GM19372 (cell line): Measurements from ENCODE around the gene SLAMF8.

ENCODE experiments used
- ATAC-seq: cut with Tn5 transposase; IDR thresholded peaks from one replicate; pipeline ENCODE4 v1.9.1; 2021; ENCODE audit warnings: mild to moderate bottlenecking, low read depth, moderate library complexity; ENCODE audit not compliant: unreplicated experiment

Gene SLAMF8

DNA sequence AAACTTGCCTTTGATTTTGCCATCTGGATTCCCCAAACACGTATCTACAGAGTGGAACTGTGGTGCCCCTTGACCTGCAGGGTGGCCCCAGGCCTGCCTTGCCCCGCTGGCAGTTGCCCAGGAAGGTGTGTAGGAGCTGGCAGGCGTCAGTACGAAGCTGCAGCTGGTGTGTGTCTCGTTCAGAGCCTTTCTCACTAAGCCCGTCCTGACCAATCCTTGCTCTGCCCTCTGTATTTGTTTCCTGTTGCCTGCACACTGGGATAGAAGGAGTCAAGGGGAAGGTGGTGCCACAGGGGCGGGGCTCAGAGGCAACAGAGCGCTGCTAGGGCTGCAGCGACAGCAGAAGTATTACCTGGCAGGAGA lies 41.0 kb downstream of the SLAMF8 start:
- no peak for ATAC-seq

GRCh38 chr1:159868766-159869165 lies 42.1 kb downstream of the SLAMF8 start:
- no peak for ATAC-seq

DNA sequence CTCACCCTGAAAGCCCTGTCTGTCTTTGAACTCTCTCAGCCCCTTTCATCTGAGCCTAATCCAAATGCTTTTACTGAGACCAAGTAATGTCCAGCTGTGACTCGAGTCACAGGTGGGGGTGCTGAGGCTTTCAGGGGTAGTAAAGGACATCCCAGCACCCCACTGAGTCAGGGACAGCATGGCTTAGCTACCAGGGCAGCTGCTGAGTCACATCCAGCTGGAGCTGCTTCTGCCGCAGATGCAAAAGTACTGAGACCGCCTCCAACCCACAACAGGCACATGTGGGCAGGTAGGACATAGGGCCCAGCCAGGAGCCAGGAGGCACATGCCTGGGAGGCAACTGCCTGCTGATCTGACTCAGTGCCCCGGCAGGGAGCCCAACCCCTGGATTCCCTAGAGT lies 42.5 kb downstream of the SLAMF8 start:
- ATAC-seq: no peak

DNA sequence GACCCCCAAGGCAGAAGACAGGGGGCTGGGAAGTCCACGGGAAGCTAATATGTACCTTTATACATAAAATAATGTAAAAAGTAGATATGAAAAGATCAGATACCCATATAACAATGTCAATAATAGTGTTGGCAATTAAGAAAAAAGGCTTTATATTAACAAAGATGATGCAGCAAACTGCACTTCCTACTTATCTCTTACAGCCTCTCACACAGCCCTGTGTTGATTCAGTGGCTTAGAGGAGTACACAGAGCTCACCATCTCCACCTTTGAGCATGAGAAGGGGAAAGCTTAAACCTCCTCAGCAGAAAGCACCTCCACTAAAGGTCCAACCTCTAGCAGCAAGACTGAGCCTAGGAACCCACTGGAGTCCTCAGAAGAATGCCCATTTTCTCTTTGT lies 42.9 kb downstream of the SLAMF8 start:
- ATAC-seq: no peak

GRCh38 chr1:159870704-159871103 lies 44.0 kb downstream of the SLAMF8 start:
- no peak for ATAC-seq

- ATAC-seq: no peak
Measured at GRCh38 chr1:159872891-159873290, 46.2 kb downstream of the SLAMF8 start.

DNA sequence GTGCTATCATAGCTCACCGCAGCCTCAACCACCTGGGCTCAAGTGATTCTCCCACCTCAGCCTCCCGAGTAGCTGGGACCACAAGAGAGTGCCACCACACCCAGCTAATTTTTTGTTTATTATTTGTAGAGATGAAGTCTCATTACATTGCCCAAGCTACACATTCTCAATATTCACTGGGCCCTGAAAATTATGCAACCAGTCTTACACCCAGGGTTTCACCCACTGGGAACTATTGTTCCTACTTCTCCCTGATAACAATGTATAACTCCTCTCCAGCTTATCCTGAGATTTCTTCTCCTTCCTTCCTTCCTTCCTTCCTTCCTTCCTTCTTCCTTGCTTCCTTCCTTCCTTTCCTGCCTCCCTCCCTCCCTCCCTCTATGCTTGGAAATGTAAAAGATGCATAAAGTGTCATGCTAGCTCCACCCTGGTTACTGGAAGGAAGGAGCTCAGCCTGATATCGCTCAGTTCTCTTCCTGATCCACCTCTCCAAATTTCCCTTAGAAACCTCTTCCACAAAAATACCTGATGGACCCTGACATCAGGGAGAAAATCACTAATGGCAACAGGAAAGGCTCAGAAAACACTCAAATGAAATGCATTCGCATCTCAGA lies 47.0 kb downstream of the SLAMF8 start:
- no peak for ATAC-seq

- ATAC-seq: no peak
Measured at GRCh38 chr1:159877695-159878444, 51.2 kb downstream of the SLAMF8 start.

DNA sequence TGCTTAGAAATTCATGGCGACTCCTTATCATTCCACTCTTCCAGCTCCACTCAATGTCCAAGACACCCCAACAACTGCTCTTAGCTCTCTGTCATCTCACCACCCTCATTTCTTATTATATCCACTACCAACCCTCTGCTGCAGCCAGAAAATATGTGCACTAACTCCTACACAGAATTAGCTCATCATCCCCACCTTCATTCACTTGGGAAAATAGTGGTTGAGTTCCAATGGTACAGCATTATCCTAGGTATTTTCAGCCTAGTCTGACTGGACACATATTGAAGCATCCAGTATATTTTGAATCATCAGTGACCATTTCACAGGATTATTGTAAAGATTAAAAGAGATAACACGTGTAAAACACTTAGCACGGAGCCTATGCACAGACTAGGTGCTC lies 52.5 kb downstream of the SLAMF8 start:
- ATAC-seq: no peak

GRCh38 chr1:159879977-159880376 lies 53.3 kb downstream of the SLAMF8 start:
- ATAC-seq: no peak

GRCh38 chr1:159880430-159880829 lies 53.8 kb downstream of the SLAMF8 start:
- no peak for ATAC-seq

- ATAC-seq: no peak
Measured at GRCh38 chr1:159881622-159882526, 55.2 kb downstream of the SLAMF8 start.

DNA sequence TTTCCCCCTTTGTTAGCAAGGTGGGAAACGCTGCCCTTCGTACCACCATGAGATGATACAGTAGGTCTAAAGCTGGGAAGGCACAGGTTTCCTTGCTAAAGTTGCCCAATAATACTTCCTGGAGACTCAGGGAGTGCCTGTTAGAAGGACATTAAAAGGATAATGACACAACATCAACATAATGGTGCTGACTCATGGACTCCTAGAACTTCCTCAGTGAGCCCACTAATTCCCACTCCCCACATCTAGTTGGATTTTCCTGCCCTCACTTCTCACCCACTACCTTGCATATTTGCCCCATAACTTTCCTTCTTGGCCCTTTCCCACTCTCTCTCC lies 55.8 kb downstream of the SLAMF8 start:
- no peak for ATAC-seq

- ATAC-seq: no peak
Measured at GRCh38 chr1:159883134-159883533, 56.5 kb downstream of the SLAMF8 start.

GRCh38 chr1:159884296-159884695 lies 57.6 kb downstream of the SLAMF8 start:
- no peak for ATAC-seq
